ENCODE data around the gene THRA.

The THRA gene

GRCh38 chr17:40023590-40024292 is 39.0 kb upstream of the THRA start:
- Mint-ChIP-seq H3K4me3 (no peak overlapping the region), H3K27ac (no peak overlapping the region), H3K4me1 (peaks cover 23% of the 10 kb centered on the region), H3K9me3 (no peaks in the 10 kb centered on the region), H3K36me3 (peaks cover 8% of the 10 kb centered on the region), H3K27me3 (no peaks in the 10 kb centered on the region)

GRCh38 chr17:40024901-40025300 is 37.9 kb upstream of the THRA start:
- Mint-ChIP-seq H3K4me3 (no peak overlapping the region), H3K27me3 (no peaks in the 10 kb centered on the region), H3K4me1 (peaks cover 23% of the 10 kb centered on the region), H3K36me3 (peaks cover 8% of the 10 kb centered on the region), H3K27ac (no peak overlapping the region), H3K9me3 (no peaks in the 10 kb centered on the region)

- Mint-ChIP-seq H3K9me3 (no peaks in the 10 kb centered on the region), H3K27me3 (no peaks in the 10 kb centered on the region), H3K36me3 (peaks cover 8% of the 10 kb centered on the region), H3K4me1 (peaks cover 23% of the 10 kb centered on the region), H3K27ac (no peak overlapping the region), H3K4me3 (peak overlapping the region; percentile 26)
Observed at GRCh38 chr17:40025559-40025958, 37.2 kb upstream of the THRA start.

- H3K36me3 Mint-ChIP-seq, result peaks cover 7% of the 10 kb centered on the region
- H3K27ac Mint-ChIP-seq, result no peak overlapping the region
Observed at GRCh38 chr17:40025991-40026815, 36.6 kb upstream of the THRA start.

GRCh38 chr17:40026816-40027613 is 35.8 kb upstream of the THRA start:
- peaks cover 7% of the 10 kb centered on the region for H3K36me3 Mint-ChIP-seq
- H3K4me3 Mint-ChIP-seq, result no peak overlapping the region
- no peaks in the 10 kb centered on the region for H3K9me3 Mint-ChIP-seq
- no peaks in the 10 kb centered on the region for H3K27me3 Mint-ChIP-seq
- no peak overlapping the region for H3K27ac Mint-ChIP-seq
- H3K4me1 Mint-ChIP-seq, result peaks cover 23% of the 10 kb centered on the region

More at GRCh38 chr17:40025991-40026815, 36.6 kb upstream of the THRA start:
- peaks cover 23% of the 10 kb centered on the region for H3K4me1 Mint-ChIP-seq
- no peaks in the 10 kb centered on the region for H3K27me3 Mint-ChIP-seq
- peak overlapping the region; percentile 26 for H3K4me3 Mint-ChIP-seq
- no peaks in the 10 kb centered on the region for H3K9me3 Mint-ChIP-seq

GRCh38 chr17:40027614-40028012 is 35.2 kb upstream of the THRA start:
- peaks cover 7% of the 10 kb centered on the region for H3K36me3 Mint-ChIP-seq
- H3K27ac Mint-ChIP-seq, result no peak overlapping the region
- peaks cover 23% of the 10 kb centered on the region for H3K4me1 Mint-ChIP-seq
- H3K27me3 Mint-ChIP-seq, result no peaks in the 10 kb centered on the region
- no peak overlapping the region for H3K4me3 Mint-ChIP-seq
- H3K9me3 Mint-ChIP-seq, result no peaks in the 10 kb centered on the region

- Mint-ChIP-seq H3K9me3 (no peaks in the 10 kb centered on the region), H3K27me3 (no peaks in the 10 kb centered on the region), H3K36me3 (peaks cover 7% of the 10 kb centered on the region), H3K4me3 (no peak overlapping the region), H3K4me1 (peaks cover 23% of the 10 kb centered on the region), H3K27ac (no peak overlapping the region)
Observed at GRCh38 chr17:40028595-40028994, 34.2 kb upstream of the THRA start.

- H3K4me1 Mint-ChIP-seq, result peaks cover 6% of the 10 kb centered on the region
- no peak overlapping the region for H3K4me3 Mint-ChIP-seq
- no peaks in the 10 kb centered on the region for H3K27me3 Mint-ChIP-seq
- H3K9me3 Mint-ChIP-seq, result no peaks in the 10 kb centered on the region
- H3K36me3 Mint-ChIP-seq, result peaks cover 1% of the 10 kb centered on the region
- peak overlapping the region; percentile 59 for H3K27ac Mint-ChIP-seq
Observed at GRCh38 chr17:40031706-40032105, 31.1 kb upstream of the THRA start.

- Mint-ChIP-seq H3K9me3 (no peaks in the 10 kb centered on the region), H3K27ac (no peak overlapping the region), H3K36me3 (peaks cover 1% of the 10 kb centered on the region), H3K4me1 (no peaks in the 10 kb centered on the region), H3K4me3 (no peak overlapping the region), H3K27me3 (no peaks in the 10 kb centered on the region)
Observed at GRCh38 chr17:40032322-40033320, 30.1 kb upstream of the THRA start.

- H3K36me3 Mint-ChIP-seq, result peaks cover 1% of the 10 kb centered on the region
- no peaks in the 10 kb centered on the region for H3K27me3 Mint-ChIP-seq
Observed at GRCh38 chr17:40033339-40033738, 29.4 kb upstream of the THRA start.

GRCh38 chr17:40034426-40035161 is 28.2 kb upstream of the THRA start:
- no peak overlapping the region for H3K27ac Mint-ChIP-seq
- H3K27me3 Mint-ChIP-seq, result no peaks in the 10 kb centered on the region
- peaks cover 1% of the 10 kb centered on the region for H3K36me3 Mint-ChIP-seq

More at GRCh38 chr17:40033339-40033738, 29.4 kb upstream of the THRA start:
- no peaks in the 10 kb centered on the region for H3K4me1 Mint-ChIP-seq
- H3K27ac Mint-ChIP-seq, result no peak overlapping the region
- no peaks in the 10 kb centered on the region for H3K9me3 Mint-ChIP-seq
- H3K4me3 Mint-ChIP-seq, result no peak overlapping the region

GRCh38 chr17:40035162-40035559 is 27.6 kb upstream of the THRA start:
- Mint-ChIP-seq H3K9me3 (no peaks in the 10 kb centered on the region), H3K36me3 (no peaks in the 10 kb centered on the region), H3K4me1 (no peaks in the 10 kb centered on the region), H3K27me3 (no peaks in the 10 kb centered on the region), H3K4me3 (no peak overlapping the region), H3K27ac (no peak overlapping the region)

More at GRCh38 chr17:40034426-40035161, 28.2 kb upstream of the THRA start:
- Mint-ChIP-seq H3K4me3 (no peak overlapping the region), H3K4me1 (no peaks in the 10 kb centered on the region), H3K9me3 (no peaks in the 10 kb centered on the region)

- no peak overlapping the region for H3K27ac Mint-ChIP-seq
- H3K9me3 Mint-ChIP-seq, result no peaks in the 10 kb centered on the region
- no peaks in the 10 kb centered on the region for H3K27me3 Mint-ChIP-seq
- peaks cover 5% of the 10 kb centered on the region for H3K36me3 Mint-ChIP-seq
- H3K4me1 Mint-ChIP-seq, result no peaks in the 10 kb centered on the region
- no peak overlapping the region for H3K4me3 Mint-ChIP-seq
Observed at GRCh38 chr17:40038882-40039513, 23.8 kb upstream of the THRA start.

GRCh38 chr17:40041196-40041595 is 21.6 kb upstream of the THRA start:
- Mint-ChIP-seq H3K27me3 (no peaks in the 10 kb centered on the region), H3K36me3 (peaks cover 8% of the 10 kb centered on the region), H3K9me3 (no peaks in the 10 kb centered on the region), H3K4me3 (no peak overlapping the region), H3K27ac (peak overlapping the region; percentile 5), H3K4me1 (no peaks in the 10 kb centered on the region)

All from activated naive CD4-positive, alpha-beta T cell treated with anti-CD3 and anti-CD28 coated beads, Interleukin-2, amount 50 U/mL, for 24 hours (primary cell).